NCI-H1092 (cell line): ENCODE measurements around the gene SPANXN4.
A peak's percentile ranks its signal among the peaks of the same experiment; 100 is the strongest.

Experiments used
- DNase-seq: peaks from one replicate; lab custom pipeline; 2025; lab: John Stamatoyannopoulos, UW

The SPANXN4 gene

GRCh38 chrX:143025628-143026027, at the start of gene SPANXN4:
Gene SPANXN4 (plus strand): TSS chrX:143025928. CDS start chrX:143026015, 87 bp downstream.
- no peak for DNase-seq

- no peak for DNase-seq
Measured at GRCh38 chrX:142977128-142977914, 48.4 kb upstream of the SPANXN4 start.

DNA sequence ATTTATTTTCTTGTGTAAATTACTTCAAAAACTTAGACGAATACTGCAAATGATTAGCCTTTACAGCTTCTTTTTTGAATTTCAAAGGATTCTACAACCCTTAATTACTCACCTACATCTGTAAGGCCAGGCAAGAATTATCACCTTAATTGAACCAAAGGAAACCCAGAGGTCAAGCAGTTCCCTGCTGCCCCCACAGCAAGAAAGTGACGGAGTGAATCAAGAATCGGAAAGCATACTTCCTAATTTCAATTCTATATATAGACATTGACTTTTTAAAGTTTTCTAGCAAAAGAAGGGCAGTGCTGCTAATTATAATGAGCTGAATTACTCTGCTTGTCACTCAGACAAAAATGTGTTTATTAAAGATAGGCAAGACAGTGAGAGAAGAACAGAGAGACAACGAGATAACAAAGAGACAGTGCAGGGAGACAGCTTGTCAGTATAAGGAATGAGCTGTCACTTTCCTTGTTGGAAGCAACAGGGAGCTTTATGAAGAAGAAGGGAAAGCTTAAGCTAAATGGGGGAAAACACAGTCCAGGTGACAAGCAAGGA, 47.5 kb upstream of the SPANXN4 start:
- no peak for DNase-seq

GRCh38 chrX:142982679-142983078, 43.0 kb upstream of the SPANXN4 start:
- DNase-seq = no peak

GRCh38 chrX:142994988-142995387, 30.7 kb upstream of the SPANXN4 start:
- no peak for DNase-seq

DNA sequence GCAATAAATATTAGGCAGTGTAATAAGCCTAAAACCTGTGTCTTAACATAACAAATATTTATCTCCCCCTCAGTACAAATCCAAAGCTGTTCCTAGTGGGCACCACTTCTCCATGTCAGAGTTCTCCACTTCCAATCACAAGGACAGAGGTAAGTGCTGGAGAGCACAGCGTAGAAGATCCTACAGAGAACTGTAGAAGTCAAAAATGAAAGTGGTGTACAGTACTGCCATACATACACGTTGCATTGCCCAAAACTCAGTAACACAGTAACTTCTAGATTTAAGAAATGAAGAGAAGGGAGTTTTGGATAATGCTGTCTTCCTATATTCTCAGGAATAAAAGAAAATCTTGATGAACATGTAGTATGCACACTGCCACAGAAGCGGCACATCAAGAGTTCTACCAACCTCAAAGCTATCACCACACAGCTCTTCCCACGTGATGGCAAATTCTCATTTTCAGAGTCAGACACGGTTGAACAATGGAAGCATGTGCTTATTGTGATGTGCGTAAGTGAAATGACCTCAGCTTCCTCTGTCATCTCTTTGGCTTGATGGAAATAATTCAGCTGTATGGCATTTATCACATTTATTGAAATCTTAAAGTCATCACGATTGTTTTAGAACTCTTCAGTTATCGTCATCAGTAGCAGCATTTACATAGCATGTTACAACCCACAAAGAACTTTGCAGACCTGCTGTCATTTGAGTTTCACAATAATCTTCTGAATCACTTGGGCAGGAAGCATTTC, 27.1 kb upstream of the SPANXN4 start:
- DNase-seq = no peak

DNA sequence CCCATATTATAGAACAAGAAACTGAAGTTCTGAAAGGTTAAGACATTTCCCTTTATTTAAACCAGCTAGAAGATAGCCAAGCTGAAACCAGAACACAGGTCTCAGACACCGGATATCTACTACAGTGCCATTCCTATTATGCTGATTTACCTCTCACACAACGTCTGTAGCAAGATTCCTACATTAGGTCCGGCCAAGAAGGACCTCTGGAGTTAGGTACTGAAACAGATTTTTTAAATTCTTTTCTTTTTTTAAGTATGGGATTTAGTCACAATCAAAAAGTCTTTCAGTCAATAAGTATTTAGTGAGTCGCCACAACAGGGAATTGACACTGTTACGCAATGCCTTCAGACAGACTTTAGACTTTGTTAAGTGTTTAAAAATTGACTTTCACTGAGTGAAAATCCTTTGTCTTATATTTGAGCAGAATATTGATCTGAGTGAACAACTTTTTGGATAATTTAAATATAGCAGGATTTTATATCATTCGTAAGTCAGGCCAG, 26.5 kb upstream of the SPANXN4 start:
- DNase-seq = no peak

GRCh38 chrX:143002206-143002605, 23.5 kb upstream of the SPANXN4 start:
- DNase-seq = no peak

GRCh38 chrX:143017272-143017671, 8.5 kb upstream of the SPANXN4 start:
- DNase-seq = no peak

DNA sequence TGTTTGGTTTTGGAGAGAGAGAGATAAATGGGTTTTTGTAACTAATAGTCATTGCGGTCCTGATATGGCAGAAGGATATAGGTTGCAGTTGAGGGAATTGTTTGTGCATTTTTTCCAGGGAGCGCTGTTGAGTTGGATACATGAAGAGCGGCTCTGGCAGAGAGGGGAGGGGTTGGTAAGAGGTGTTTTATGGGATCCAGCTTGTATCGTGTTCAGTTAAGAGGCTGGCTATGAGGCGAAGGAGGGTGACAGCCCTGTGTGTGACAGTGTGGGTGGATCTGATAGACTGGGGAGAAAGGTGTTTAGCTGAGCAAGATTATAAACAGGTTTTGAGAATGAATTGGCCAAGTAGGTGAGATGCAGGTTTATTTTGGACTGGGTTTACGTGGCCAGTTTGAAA, 1.5 kb downstream of the SPANXN4 start:
- no peak for DNase-seq

- no peak for DNase-seq
Measured at GRCh38 chrX:143047511-143047910, 21.8 kb downstream of the SPANXN4 start.

GRCh38 chrX:143058120-143058519, 32.4 kb downstream of the SPANXN4 start:
- peak; percentile 94 for DNase-seq

DNA sequence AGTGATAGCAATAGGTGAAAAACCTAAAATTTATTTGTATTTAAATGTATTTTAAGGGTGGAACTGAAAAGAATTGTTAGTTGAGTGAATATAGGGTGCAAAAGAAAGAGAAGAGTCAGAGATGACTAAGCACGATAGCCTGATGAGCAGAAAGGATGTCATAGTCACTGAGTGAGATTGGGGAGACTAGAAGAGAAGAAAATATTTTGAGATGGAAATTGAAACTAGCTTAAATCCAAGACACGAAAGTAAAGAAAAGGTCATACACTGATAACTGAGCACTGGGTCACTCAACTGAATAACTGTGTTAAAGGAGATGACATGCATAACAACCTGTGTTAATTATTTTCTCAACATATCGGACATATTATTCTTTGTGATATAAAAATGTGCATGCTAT, 55.5 kb downstream of the SPANXN4 start:
- DNase-seq = no peak

- DNase-seq = no peak
Measured at GRCh38 chrX:143082537-143082936, 56.8 kb downstream of the SPANXN4 start.
